ENCODE results near the gene EIF4E1B. TPM values are rescaled to one million over a fixed set of nuclear protein-coding genes. Genes with fewer than 3 reads are reported as not detected.
A peak's percentile ranks its signal among the peaks of the same experiment; 100 is the strongest.

EIF4E1B gene
- total RNA-seq, 2 donors from 2014 or later = not detected

- intact Hi-C loops (cut with DNase I) = no loop called here
- no peak for DNase-seq (ENCODE audit: low spot score)
Observed at GRCh38 chr5:176601901-176602482, 28.5 kb upstream of the EIF4E1B start.

- no peak for DNase-seq (ENCODE audit: low spot score)
- intact Hi-C loops (cut with DNase I) = no loop called here
Observed at GRCh38 chr5:176603091-176603490, 27.4 kb upstream of the EIF4E1B start.

- intact Hi-C loops (cut with DNase I) = no loop called here
Observed at GRCh38 chr5:176606032-176606431, 24.4 kb upstream of the EIF4E1B start.

GRCh38 chr5:176606875-176607274, 23.6 kb upstream of the EIF4E1B start:
- DNase-seq (ENCODE audit: low spot score) = no peak
- intact Hi-C loops (cut with DNase I) = no loop called here

More at GRCh38 chr5:176606032-176606431, 24.4 kb upstream of the EIF4E1B start:
- no peak for DNase-seq (ENCODE audit: low spot score)

GRCh38 chr5:176608142-176608705, 22.3 kb upstream of the EIF4E1B start:
- intact Hi-C loops (cut with DNase I) = no loop called here
- DNase-seq (ENCODE audit: low spot score) = no peak

GRCh38 chr5:176608937-176609723, 21.3 kb upstream of the EIF4E1B start:
- no peak for DNase-seq (ENCODE audit: low spot score)
- intact Hi-C loops (cut with DNase I) = no loop called here

- intact Hi-C loops (cut with DNase I) = no loop called here
- DNase-seq (ENCODE audit: low spot score) = no peak
Observed at GRCh38 chr5:176609724-176610434, 20.6 kb upstream of the EIF4E1B start, which contains the start of gene GPRIN1. TSS of gene GPRIN1 (minus strand) at chr5:176610156. CDS start at chr5:176599834, 10,322 bp downstream.

GRCh38 chr5:176610435-176610773, 20.1 kb upstream of the EIF4E1B start:
- intact Hi-C loops (cut with DNase I) = no loop called here
- no peak for DNase-seq (ENCODE audit: low spot score)

GRCh38 chr5:176611435-176611834, 19.0 kb upstream of the EIF4E1B start:
- DNase-seq (ENCODE audit: low spot score) = peak; percentile 93
- intact Hi-C loops (cut with DNase I) = no loop called here

- intact Hi-C loops (cut with DNase I) = no loop called here
- no peak for DNase-seq (ENCODE audit: low spot score)
Observed at GRCh38 chr5:176612008-176612407, 18.5 kb upstream of the EIF4E1B start.

GRCh38 chr5:176612855-176613254, 17.6 kb upstream of the EIF4E1B start:
- intact Hi-C loops (cut with DNase I) = no loop called here
- DNase-seq (ENCODE audit: low spot score) = no peak

- DNase-seq (ENCODE audit: low spot score) = no peak
- intact Hi-C loops (cut with DNase I) = no loop called here
Observed at GRCh38 chr5:176614805-176615478, 15.5 kb upstream of the EIF4E1B start.

- no peak for DNase-seq (ENCODE audit: low spot score)
- intact Hi-C loops (cut with DNase I) = no loop called here
Observed at GRCh38 chr5:176616511-176616910, 14.0 kb upstream of the EIF4E1B start.

- no peak for DNase-seq (ENCODE audit: low spot score)
- intact Hi-C loops (cut with DNase I) = no loop called here
Observed at GRCh38 chr5:176618783-176619182, 11.7 kb upstream of the EIF4E1B start.

GRCh38 chr5:176619203-176619568, 11.3 kb upstream of the EIF4E1B start:
- DNase-seq (ENCODE audit: low spot score) = peak; percentile 89
- intact Hi-C loops (cut with DNase I) = no loop called here

- no peak for DNase-seq (ENCODE audit: low spot score)
- intact Hi-C loops (cut with DNase I) = no loop called here
Observed at GRCh38 chr5:176619569-176620332, 10.7 kb upstream of the EIF4E1B start.

- no peak for DNase-seq (ENCODE audit: low spot score)
- intact Hi-C loops (cut with DNase I) = no loop called here
Observed at GRCh38 chr5:176620333-176620981, 10.0 kb upstream of the EIF4E1B start.

GRCh38 chr5:176621661-176622079, 8.8 kb upstream of the EIF4E1B start:
- DNase-seq (ENCODE audit: low spot score) = no peak
- intact Hi-C loops (cut with DNase I) = no loop called here

All from posterior vena cava (tissue), 2 donors.